ENCODE data around the gene COQ5. TPM values are rescaled to one million over a fixed set of nuclear protein-coding genes. Genes with fewer than 3 reads are reported as not detected.

COQ5 gene
- total RNA-seq, 4 donors from 2014 or later: 14.9 to 18.7 (median 18.0) TPM

DNA sequence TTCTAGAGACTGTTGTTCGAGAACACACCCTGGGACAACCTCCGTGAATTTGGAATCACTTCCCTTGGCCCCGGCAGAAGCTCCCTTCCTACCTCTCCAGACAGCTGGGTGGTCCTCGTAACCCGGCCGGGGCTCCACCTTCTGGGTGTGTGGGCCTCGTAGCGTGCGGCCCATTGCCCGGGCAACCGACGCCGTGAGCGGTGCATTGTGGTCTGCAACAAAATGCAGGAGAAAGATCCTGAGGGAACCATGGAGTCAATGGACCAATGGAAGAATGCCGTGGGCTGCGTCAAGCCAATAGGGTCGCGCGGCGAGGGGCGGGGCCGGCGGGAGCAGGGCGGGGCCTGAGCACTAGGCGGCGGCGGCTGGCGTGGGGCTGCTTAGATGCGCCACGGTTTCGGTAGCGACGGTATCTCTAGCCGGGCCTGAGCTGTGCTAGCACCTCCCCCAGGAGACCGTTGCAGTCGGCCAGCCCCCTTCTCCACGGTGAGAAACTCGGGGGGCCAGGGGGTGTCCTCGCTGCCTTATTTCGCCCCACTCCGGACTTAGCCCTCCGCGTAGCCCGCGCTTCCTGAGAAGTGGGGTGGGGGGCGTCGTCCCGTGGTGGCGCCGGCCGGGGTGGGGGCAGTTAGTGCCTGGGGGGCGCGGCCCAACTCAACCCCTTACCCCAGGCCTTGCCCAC, 33.1 kb downstream of the COQ5 start, which contains the start of gene DYNLL1:
TSS of gene DYNLL1 (plus strand) at position 383 of the 682 bp plus-strand sequence. CDS start 309 bp downstream, outside the sequence.
- peak; percentile 97 to 98 for DNase-seq (ENCODE audit: low spot score in 2 of 2)
- no peaks in the 10 kb centered on the region for H3K27me3 ChIP-seq
- TF ChIP-seq EP300 (IDR thresholded peaks at IDR 0.05): no peak
- peak; percentile 20 to 77 (median 39) for TF ChIP-seq POLR2AphosphoS5 (IDR thresholded peaks at IDR 0.05)
- TF ChIP-seq, protein P1, sequence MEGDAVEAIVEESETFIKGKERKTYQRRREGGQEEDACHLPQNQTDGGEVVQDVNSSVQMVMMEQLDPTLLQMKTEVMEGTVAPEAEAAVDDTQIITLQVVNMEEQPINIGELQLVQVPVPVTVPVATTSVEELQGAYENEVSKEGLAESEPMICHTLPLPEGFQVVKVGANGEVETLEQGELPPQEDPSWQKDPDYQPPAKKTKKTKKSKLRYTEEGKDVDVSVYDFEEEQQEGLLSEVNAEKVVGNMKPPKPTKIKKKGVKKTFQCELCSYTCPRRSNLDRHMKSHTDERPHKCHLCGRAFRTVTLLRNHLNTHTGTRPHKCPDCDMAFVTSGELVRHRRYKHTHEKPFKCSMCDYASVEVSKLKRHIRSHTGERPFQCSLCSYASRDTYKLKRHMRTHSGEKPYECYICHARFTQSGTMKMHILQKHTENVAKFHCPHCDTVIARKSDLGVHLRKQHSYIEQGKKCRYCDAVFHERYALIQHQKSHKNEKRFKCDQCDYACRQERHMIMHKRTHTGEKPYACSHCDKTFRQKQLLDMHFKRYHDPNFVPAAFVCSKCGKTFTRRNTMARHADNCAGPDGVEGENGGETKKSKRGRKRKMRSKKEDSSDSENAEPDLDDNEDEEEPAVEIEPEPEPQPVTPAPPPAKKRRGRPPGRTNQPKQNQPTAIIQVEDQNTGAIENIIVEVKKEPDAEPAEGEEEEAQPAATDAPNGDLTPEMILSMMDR (IDR thresholded peaks at IDR 0.05): no peak
- peak; percentile 16 to 84 for TF ChIP-seq POLR2A (IDR thresholded peaks at IDR 0.05)
- H3K4me3 ChIP-seq: peak within 1 kb of the TSS; percentile 91
- peaks cover 21% of the 10 kb centered on the region for H3K36me3 ChIP-seq
- H3K4me1 ChIP-seq: peaks cover 27% of the 10 kb centered on the region
- peak within 1 kb of the TSS; percentile 86 for H3K27ac ChIP-seq
- WGBS: 0% methylated on average over 1 of the region's 53 CpGs
- H3K9me3 ChIP-seq: no peaks in the 10 kb centered on the region

- Histone ChIP-seq H3K27me3 (no peaks in the 10 kb centered on the region), H3K36me3 (peaks cover 17% of the 10 kb centered on the region), H3K4me1 (peaks cover 27% of the 10 kb centered on the region), H3K9me3 (no peaks in the 10 kb centered on the region), H3K27ac (peak overlapping the region; percentile 86), H3K4me3 (peak overlapping the region; percentile 91)
- 27% methylated on average over 11 of the region's 17 CpGs for WGBS
- no peak for TF ChIP-seq EP300 (IDR thresholded peaks at IDR 0.05)
- no peak for TF ChIP-seq POLR2AphosphoS5 (IDR thresholded peaks at IDR 0.05)
- TF ChIP-seq POLR2A (IDR thresholded peaks at IDR 0.05): no peak
- TF ChIP-seq, protein P1 (IDR thresholded peaks at IDR 0.05): no peak
- DNase-seq (ENCODE audit: low spot score in 2 of 2): peak in 1 of 2 donors; percentile 66
Observed at GRCh38 chr12:120495186-120495730, 33.7 kb downstream of the COQ5 start.

DNA sequence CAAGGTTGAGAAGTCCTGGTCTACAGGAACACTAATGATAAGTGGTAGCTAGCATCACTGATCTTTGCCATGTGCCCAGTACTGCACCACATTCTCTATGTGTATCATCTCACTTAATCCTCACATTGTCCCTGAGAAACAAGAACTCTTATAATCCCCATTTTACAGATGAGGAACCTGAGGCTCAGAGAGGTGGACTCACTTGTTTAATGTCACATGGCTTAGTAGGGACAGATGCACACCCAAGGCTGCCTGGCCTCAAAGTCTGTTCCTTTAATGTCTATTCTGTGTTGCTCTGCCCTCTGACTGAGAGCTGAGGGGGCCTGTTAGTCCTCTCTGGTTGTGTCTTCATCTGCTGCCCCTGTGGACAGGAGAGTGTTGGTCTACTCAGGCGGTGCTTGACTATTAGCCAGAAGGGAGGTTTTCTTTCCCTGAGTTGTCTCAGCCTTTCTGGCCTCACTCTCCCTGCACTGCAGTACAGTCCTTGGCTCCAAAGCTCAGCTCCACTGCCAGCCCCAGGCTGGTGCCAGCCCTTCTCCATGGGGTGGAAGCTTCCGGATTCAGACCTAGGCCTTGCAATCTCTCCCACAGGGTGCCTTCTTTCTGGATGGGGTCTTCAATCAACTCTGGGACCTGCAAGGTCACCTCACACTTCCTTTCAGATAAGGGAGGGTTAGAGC, 38.0 kb downstream of the COQ5 start:
- DNase-seq (ENCODE audit: low spot score in 2 of 2): no peak
- no peaks in the 10 kb centered on the region for H3K27me3 ChIP-seq
- TF ChIP-seq, protein P1 (IDR thresholded peaks at IDR 0.05): no peak
- no peak for TF ChIP-seq EP300 (IDR thresholded peaks at IDR 0.05)
- TF ChIP-seq POLR2AphosphoS5 (IDR thresholded peaks at IDR 0.05): no peak
- no peak for TF ChIP-seq POLR2A (IDR thresholded peaks at IDR 0.05)
- H3K4me1 ChIP-seq: peaks cover 10% of the 10 kb centered on the region
- no peak overlapping the region for H3K4me3 ChIP-seq
- H3K9me3 ChIP-seq: no peaks in the 10 kb centered on the region
- no peak overlapping the region for H3K27ac ChIP-seq
- no peaks in the 10 kb centered on the region for H3K36me3 ChIP-seq
- WGBS: 69% methylated on average over 2 of the region's 2 CpGs

DNA sequence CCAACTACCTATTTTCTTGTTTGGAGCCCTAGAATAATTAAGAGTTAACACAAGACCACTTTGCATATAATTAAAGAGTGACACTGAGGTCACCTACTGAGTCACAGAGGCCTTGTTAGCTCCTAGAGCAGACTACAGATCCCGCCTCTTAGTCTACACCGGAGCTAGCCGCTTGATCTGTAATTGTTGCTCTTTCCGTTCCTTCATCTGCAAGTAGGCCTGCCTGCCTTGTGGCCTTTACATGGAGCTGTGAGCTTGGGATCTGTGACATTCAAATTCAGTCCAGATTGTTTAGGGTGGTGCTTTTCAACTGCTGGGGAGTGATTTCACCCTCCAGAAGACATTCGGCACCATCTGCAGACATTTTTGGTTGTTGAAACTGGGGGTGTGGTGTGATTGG, 38.6 kb downstream of the COQ5 start:
- H3K4me1 ChIP-seq: peaks cover 8% of the 10 kb centered on the region
- H3K27ac ChIP-seq: no peak overlapping the region
- no peaks in the 10 kb centered on the region for H3K9me3 ChIP-seq
- H3K36me3 ChIP-seq: no peaks in the 10 kb centered on the region
- H3K27me3 ChIP-seq: no peaks in the 10 kb centered on the region
- H3K4me3 ChIP-seq: no peak overlapping the region
- WGBS: 80% methylated on average over 5 of the region's 5 CpGs
- DNase-seq (ENCODE audit: low spot score in 2 of 2): no peak
- no peak for TF ChIP-seq EP300 (IDR thresholded peaks at IDR 0.05)

GRCh38 chr12:120489018-120489417, 39.9 kb downstream of the COQ5 start:
- no peak for DNase-seq (ENCODE audit: low spot score in 2 of 2)
- WGBS: 80% methylated on average over 4 of the region's 4 CpGs
- no peak overlapping the region for H3K4me3 ChIP-seq

More at GRCh38 chr12:120489018-120489417, 39.9 kb downstream of the COQ5 start:
- Histone ChIP-seq H3K4me1 (no peaks in the 10 kb centered on the region), H3K27ac (no peak overlapping the region), H3K36me3 (no peaks in the 10 kb centered on the region), H3K27me3 (no peaks in the 10 kb centered on the region), H3K9me3 (no peaks in the 10 kb centered on the region)
- TF ChIP-seq POLR2A (IDR thresholded peaks at IDR 0.05) (no peak), EP300 (IDR thresholded peaks at IDR 0.05) (no peak), POLR2AphosphoS5 (IDR thresholded peaks at IDR 0.05) (no peak)
- TF ChIP-seq, protein P1 (IDR thresholded peaks at IDR 0.05): no peak

Data from suprapubic skin (tissue), 4 donors.